Keratinocyte (primary cell): ENCODE measurements around the gene PLCH2.

Experiments used
- CTCF ChIP-seq, 3 experiments: IDR thresholded peaks in 1 of 3; conservative IDR thresholded peaks in 1 of 3; optimal IDR thresholded peaks in 1 of 3; 2 replicates in 2 of 3; 3 replicates in 1 of 3; pipeline versions ENCODE3 to v1.5.1; 2011; ENCODE audit warnings: low read length in 3 of 3, mild to moderate bottlenecking in 3 of 3, moderate library complexity in 2 of 3, control low read depth in 1 of 3, inconsistent platforms in 1 of 3; ENCODE audit not compliant: insufficient read depth in 2 of 3; ENCODE audit errors: extremely low read depth in 1 of 3
- EZH2 ChIP-seq: IDR thresholded peaks from one replicate; pipeline ENCODE4 v1.6.1; 2012; ENCODE audit warnings: inconsistent platforms, mild to moderate bottlenecking, low read length, moderate library complexity

- no peak for TF ChIP-seq CTCF (optimal IDR thresholded peaks at IDR 0.05 in 1 of 3, IDR thresholded peaks at IDR 0.05 in 1 of 3, conservative IDR thresholded peaks at IDR 0.05 in 1 of 3; ENCODE audit: extremely low read depth in 1 of 3, insufficient read depth in 2 of 3, low read length in 3 of 3)
- no peak for TF ChIP-seq EZH2
These were observed 34.5 kb downstream of the PLCH2 start for GRCh38 chr1:2510366-2511155.
